ENCODE results near the gene CNTNAP4.

Gene CNTNAP4

GRCh38 chr16:76598498-76598897, 321.3 kb downstream of the CNTNAP4 start:
- DNase-seq (ENCODE audit: low spot score): no peak

DNA sequence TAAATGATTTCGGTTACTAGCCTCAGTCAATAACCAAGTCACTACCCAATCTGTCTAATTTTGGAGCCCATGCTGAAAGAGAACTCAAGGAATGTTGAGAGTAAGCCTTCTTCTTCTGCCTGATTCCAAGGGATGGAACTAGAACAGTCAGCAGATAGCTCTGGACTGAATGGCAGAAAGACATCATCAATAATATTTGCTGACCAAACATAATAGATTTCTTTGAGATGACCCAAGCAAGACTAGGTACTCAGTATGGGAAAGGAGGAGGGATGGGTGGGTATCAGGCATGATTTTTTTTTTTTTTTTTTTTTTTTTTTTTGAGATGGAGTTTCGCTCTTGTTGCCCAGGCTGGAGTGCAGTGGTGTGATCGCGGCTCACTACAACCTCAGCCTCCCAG, 330.1 kb downstream of the CNTNAP4 start:
- DNase-seq (ENCODE audit: low spot score): no peak

All from hepatic stellate cell (primary cell).